K562 (cell line): ENCODE measurements around the gene ARFGEF2. TPM values are rescaled to one million over a fixed set of nuclear protein-coding genes. Genes with fewer than 3 reads are reported as not detected.

Experiments used
- ATAC-seq: fragments of 200-7000 bp; cut with Tn5 transposase; 3 replicates; pipeline ENCODE4 v1.9.1; 2020; ENCODE audit warnings: moderate library complexity
- BruUV-seq: library from RNA; stranded (reverse); fragments of 400-500 nt; replicated peaks from 2 replicates; lab custom pipeline; 2021; lab: Mats Ljungman, UMichigan
- CTCF ChIA-PET: fragments of 300-600 bp; formaldehyde crosslinking; extraction: SDS; loops from one replicate; lab custom pipeline; 2021; ENCODE audit warnings: low intra/inter-chr PET ratio; lab: Yijun Ruan, JAX
- POLR2A ChIA-PET: fragments of 300-600, 350-650 bp; sonication (Branson Sonifier 250); formaldehyde crosslinking; extraction: SDS; loops from one replicate; lab custom pipeline; 2021; ENCODE audit warnings: antibody characterized with exemption, inconsistent platforms; lab: Yijun Ruan, JAX
- DNase-seq, 4 experiments: peaks; one replicate each; pipeline versions ENCODE4 v3.0.0 to v3.0.0-alpha.2; 2011 to 2018; ENCODE audit warnings: low spot score in 3 of 4, mixed read lengths in 3 of 4; ENCODE audit errors: extremely low read depth in 1 of 4
- FAIRE-seq: peaks from 2 replicates; lab custom pipeline; 2011; peaks lifted over from hg19 to GRCh38; lab: Jason Lieb, UNC
- H2AFZ ChIP-seq: 2 replicates; pipeline ENCODE4 v1.6.0; 2011; ENCODE audit warnings: low read depth, low read length, control low read depth, inconsistent platforms
- H3K27ac ChIP-seq: fragments of 200-600 bp; 3 replicates; pipeline ENCODE4 v1.8.0; 2011; ENCODE audit warnings: low read depth, mild to moderate bottlenecking, control low read depth, inconsistent platforms, low read length, moderate library complexity, mixed read lengths; ENCODE audit errors: extremely low read depth
- H3K27me3 ChIP-seq, 2 experiments: fragments of 300-600 bp in 1 of 2; 2 replicates in 1 of 2; 3 replicates in 1 of 2; pipeline versions ENCODE4 v1.6.0 to v1.8.0; 2011; ENCODE audit warnings: inconsistent platforms in 2 of 2, low read length in 2 of 2, mild to moderate bottlenecking in 1 of 2, mixed read lengths in 1 of 2, moderate library complexity in 1 of 2; ENCODE audit not compliant: control insufficient read depth in 2 of 2, insufficient read depth in 2 of 2
- H3K36me3 ChIP-seq: fragments of 300-600 bp; 3 replicates; pipeline ENCODE4 v1.8.0; 2011; ENCODE audit warnings: mild to moderate bottlenecking, low read length, inconsistent platforms; ENCODE audit not compliant: control insufficient read depth, insufficient read depth
- H3K4me1 ChIP-seq, 2 experiments: fragments of 200-600 bp in 1 of 2; replicated peaks in 1 of 2; 2 replicates in 1 of 2; 3 replicates in 1 of 2; pipeline versions ENCODE4 v1.5.1 to v1.8.0; 2011; ENCODE audit warnings: inconsistent platforms in 2 of 2, low read length in 2 of 2, mild to moderate bottlenecking in 1 of 2, mixed read lengths in 1 of 2, moderate library complexity in 1 of 2; ENCODE audit not compliant: control insufficient read depth in 2 of 2, insufficient read depth in 2 of 2
- H3K4me2 ChIP-seq: 2 replicates; pipeline ENCODE4 v1.6.1; 2011; ENCODE audit warnings: low read length, control low read depth, inconsistent platforms, mixed read lengths; ENCODE audit not compliant: insufficient read depth
- H3K4me3 ChIP-seq: fragments of 200-600 bp; sonication (generic), shearing (Covaris generic); 2 replicates; pipeline ENCODE4 v1.5.1; 2016; ENCODE audit warnings: control low read depth, inconsistent platforms
- H3K79me2 ChIP-seq: fragments of 200-600 bp; 3 replicates; pipeline ENCODE4 v1.8.0; 2011; ENCODE audit warnings: low read length, inconsistent platforms; ENCODE audit not compliant: control insufficient read depth, insufficient read depth
- H3K9ac ChIP-seq, 2 experiments: 2 replicates each; pipeline versions ENCODE4 v1.6.0 to v1.6.1; 2011; ENCODE audit warnings: low read depth in 2 of 2, low read length in 2 of 2, control low read depth in 1 of 2, inconsistent platforms in 1 of 2, mild to moderate bottlenecking in 1 of 2, mixed read lengths in 1 of 2; ENCODE audit not compliant: insufficient read depth in 1 of 2
- H3K9me1 ChIP-seq: one replicate; pipeline ENCODE4 v1.6.0; 2011; ENCODE audit warnings: inconsistent platforms, mild to moderate bottlenecking, low read length, moderate library complexity; ENCODE audit not compliant: control insufficient read depth, insufficient read depth
- H3K9me3 ChIP-seq: replicated peaks from 2 replicates; pipeline ENCODE4 v1.5.1; 2011; ENCODE audit warnings: low read depth, low read length, inconsistent platforms; ENCODE audit not compliant: control insufficient read depth, insufficient read depth
- H4K20me1 ChIP-seq: replicated peaks from 2 replicates; pipeline ENCODE4 v1.6.1; 2011; ENCODE audit warnings: low read length, inconsistent platforms, mixed read lengths; ENCODE audit not compliant: control insufficient read depth, insufficient read depth
- BHLHE40 ChIP-seq: IDR thresholded peaks from 2 replicates; pipeline ENCODE4 v1.6.1; 2011; ENCODE audit warnings: low read length, improper control_type of control experiment
- CBFA2T3 ChIP-seq: fragments of 450-650 bp; IDR thresholded peaks from 2 replicates; pipeline ENCODE4 v1.6.1; 2017
- CC2D1A ChIP-seq: fragments of 450-650 bp; IDR thresholded peaks from 2 replicates; pipeline ENCODE4 v1.6.1; 2017; ENCODE audit warnings: mild to moderate bottlenecking
- CEBPB ChIP-seq: fragments of 450-650 bp; IDR thresholded peaks from 2 replicates; pipeline ENCODE4 v1.6.1; 2016; ENCODE audit warnings: missing genetic modification characterization, missing compliant biosample characterization
- CHCHD3 ChIP-seq: fragments of 250-450 bp; sonication (Bioruptor Pico); IDR thresholded peaks from 2 replicates; pipeline ENCODE4 v2.1.2; 2022; ENCODE audit warnings: mild to moderate bottlenecking
- CREB1 ChIP-seq, 2 experiments: sonication (generic) in 1 of 2; formaldehyde crosslinking in 1 of 2; IDR thresholded peaks; 2 replicates each; pipeline versions ENCODE4 v1.6.1 to v1.8.0; 2012 to 2022; ENCODE audit warnings: inconsistent platforms in 1 of 2, mild to moderate bottlenecking in 1 of 2, missing genetic modification reagents in 1 of 2, moderate library complexity in 1 of 2
- CREM ChIP-seq: IDR thresholded peaks from 2 replicates; pipeline ENCODE4 v1.6.1; 2014; ENCODE audit warnings: antibody characterized with exemption, low read depth
- DACH1 ChIP-seq: fragments of 450-650 bp; IDR thresholded peaks from 2 replicates; pipeline ENCODE4 v1.6.1; 2018; ENCODE audit not compliant: partially characterized antibody
- FOSL1 ChIP-seq: fragments of 200-800 bp; sonication (Bioruptor generic); conservative IDR thresholded peaks from 2 replicates; pipeline ENCODE4 v1.6.1; 2016; ENCODE audit warnings: missing genetic modification characterization, missing compliant biosample characterization
- KLF1 ChIP-seq: fragments of 450-650 bp; IDR thresholded peaks from 2 replicates; pipeline ENCODE4 v1.6.1; 2016; ENCODE audit warnings: missing genetic modification characterization, missing compliant biosample characterization
- ZNF444 ChIP-seq: fragments of 250-450 bp; sonication (Bioruptor Pico); IDR thresholded peaks from 2 replicates; pipeline ENCODE4 v1.4.0; 2020; ENCODE audit warnings: mild to moderate bottlenecking, moderate library complexity
- ZNF780A ChIP-seq: fragments of 250-450 bp; sonication (Bioruptor Pico); IDR thresholded peaks from 2 replicates; pipeline ENCODE4 v1.5.0; 2021; ENCODE audit warnings: mild to moderate bottlenecking
- WGBS: fragments of 100-300 bp; shearing (Covaris generic); methylation state at CpG from one replicate; pipeline ENCODE4 v1.1.6; 2016; ENCODE audit warnings: low coverage, mixed read lengths; ENCODE audit not compliant: insufficient coverage; ENCODE audit errors: missing lambda C conversion rate; 5-methylcytosine and 5-hydroxymethylcytosine counted together
- in situ Hi-C: fragments of 300-500 bp; cut with MboI; formaldehyde crosslinking; loops from 4 replicates; pipeline ENCODE4 v1.15.0; 2018; ENCODE audit warnings: inconsistent platforms, mixed read lengths
- intact Hi-C: fragments of 100-400 bp; cut with micrococcal nuclease; formaldehyde crosslinking; loops from 2 replicates; pipeline ENCODE4 v1.14.2; 2022
- polyA plus RNA-seq, 8 experiments: library from polyadenylated mRNA; depleted of rRNA in 4 of 8; stranded (reverse) in 5 of 8; unstranded in 3 of 8; fragments of >200 nt; fragmentation: Nextera tagmentation in 2 of 8; fragmentation: Illumina TruSeq in 1 of 8; extraction: Ambion mirVana in 2 of 8; extraction: Trizol in 1 of 8; gene quantifications; 2 replicates each; pipeline versions ENCODE4 v1.2.1 to v1.2.3, GENCODE V29; 2011 to 2014; ENCODE audit warnings: inconsistent platforms in 1 of 8, missing spikeins in 1 of 8
- total RNA-seq, 7 experiments: library from RNA; depleted of rRNA in 6 of 7; stranded (reverse); fragments of >200 nt in 6 of 7; fragmentation: Illumina TruSeq in 2 of 7; extraction: Trizol in 2 of 7; gene quantifications; 2 replicates each; pipeline versions ENCODE4 v1.2.1 to v1.2.3, GENCODE V29; 2011 to 2021; ENCODE audit warnings: low replicate concordance in 1 of 7
- TF ChIP-seq, protein P1 (sequence below): fragments of 250-450 bp; sonication (Bioruptor Pico); IDR thresholded peaks from 2 replicates; pipeline ENCODE4 v1.8.0; 2021; ENCODE audit warnings: mild to moderate bottlenecking, moderate library complexity
- TF ChIP-seq, protein P2 (sequence below): sonication (generic); formaldehyde crosslinking; IDR thresholded peaks from 2 replicates; pipeline ENCODE4 v1.9.0; 2022; ENCODE audit warnings: mild to moderate bottlenecking, missing genetic modification reagents
- TF ChIP-seq, protein P3 (sequence below): fragments of 450-650 bp; formaldehyde crosslinking; IDR thresholded peaks from 2 replicates; pipeline ENCODE4 v1.4.0; 2020; ENCODE audit warnings: mild to moderate bottlenecking, mixed read lengths
- TF ChIP-seq, protein P4 (sequence below): fragments of 450-650 bp; IDR thresholded peaks from 2 replicates; pipeline ENCODE4 v1.6.1; 2014; ENCODE audit warnings: low read depth, mild to moderate bottlenecking, moderate library complexity, borderline replicate concordance
- TF ChIP-seq, protein P5 (sequence below), 2 experiments: fragments of 450-650 bp; conservative IDR thresholded peaks; 2 replicates each; pipeline ENCODE4 v1.6.1; 2017; ENCODE audit warnings: mild to moderate bottlenecking in 2 of 2, moderate library complexity in 2 of 2

The ARFGEF2 gene
- total and polyA plus RNA-seq, 9 of the 15 experiments (the other 6 are each of a cell fraction or from before 2014, with no cell fraction given): 4.2 to 18.8 (median 13.7) TPM

DNA sequence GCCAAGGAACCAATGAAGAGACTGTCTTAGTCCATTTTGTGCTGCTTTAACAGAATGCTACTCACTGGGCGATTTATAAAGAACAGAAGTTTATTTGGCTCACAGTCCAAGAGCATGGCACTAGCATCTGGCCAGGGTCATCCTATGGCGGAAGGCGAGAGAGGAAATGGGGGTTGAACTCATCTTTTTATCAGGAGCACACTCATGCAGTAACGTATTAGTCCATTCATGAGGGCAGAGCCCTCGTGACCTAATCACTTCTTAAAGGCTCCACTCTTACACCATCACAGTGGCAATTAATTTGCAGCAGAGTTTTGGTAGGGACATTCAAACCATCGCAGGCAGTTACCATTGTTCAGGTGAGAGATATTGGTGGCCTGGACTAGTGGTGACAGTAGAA is 8.5 kb downstream of the ARFGEF2 start:
- peak in 1 of 4 experiments; percentile 46 for DNase-seq
- FAIRE-seq: peak; percentile 61
- Histone ChIP-seq H2AFZ (no peak overlapping the region), H3K4me1 (peaks cover 22 to 31% of the 10 kb centered on the region in 2 experiments), H3K4me2 (peak overlapping the region; percentile 33; the same call in 1 of the 2 replicates), H4K20me1 (peaks cover 14% of the 10 kb centered on the region), H3K9me1 (no peaks in the 10 kb centered on the region), H3K27ac (no peak overlapping the region), H3K79me2 (peaks cover 80% of the 10 kb centered on the region), H3K27me3 (no peaks in the 10 kb centered on the region), H3K9me3 (no peaks in the 10 kb centered on the region), H3K4me3 (no peak overlapping the region), H3K36me3 (peaks cover 3% of the 10 kb centered on the region; the same call in 2 of the 3 replicates), H3K9ac (0 out of 4 replicates have a peak overlapping the region, but pooled peaks of 1 of the 2 experiments have one; percentile 0)
- intact Hi-C loops: no loop called here
- ATAC-seq: peak; percentile 59
- POLR2A ChIA-PET: interaction anchor here (1.2 kb wide), 1 partner anchor 8 kb away, joined by 4 read pairs; no protein-coding TSS in a partner anchor
- 16% methylated on average over 6 of the region's 6 CpGs for WGBS
- CTCF ChIA-PET: no interaction called here
- BruUV-seq: no TSS peak
- in situ Hi-C loops: no loop called here
- TF ChIP-seq DACH1 (peak; percentile 33), ZNF444 (CRISPR knock-in tag) (no peak), KLF1 (tag) (no peak), CC2D1A (no peak), BHLHE40 (peak; percentile 53; the same call in 1 of the 2 replicates), FOSL1 (tag) (peak; percentile 52), CREB1 (IDR thresholded peaks at IDR 0.05) (no peak), CREB1 (CRISPR knock-in tag; IDR thresholded peaks at IDR 0.05) (0 out of 2 replicates have a peak, but pooled peaks have one; percentile 18), CBFA2T3 (peak; percentile 47), CHCHD3 (CRISPR knock-in tag) (no peak), CEBPB (peak; percentile 36; the same call in 1 of the 2 replicates), ZNF780A (CRISPR knock-in tag) (no peak), CREM (0 out of 2 replicates have a peak, but pooled peaks have one; percentile 24)
- TF ChIP-seq, protein P1, sequence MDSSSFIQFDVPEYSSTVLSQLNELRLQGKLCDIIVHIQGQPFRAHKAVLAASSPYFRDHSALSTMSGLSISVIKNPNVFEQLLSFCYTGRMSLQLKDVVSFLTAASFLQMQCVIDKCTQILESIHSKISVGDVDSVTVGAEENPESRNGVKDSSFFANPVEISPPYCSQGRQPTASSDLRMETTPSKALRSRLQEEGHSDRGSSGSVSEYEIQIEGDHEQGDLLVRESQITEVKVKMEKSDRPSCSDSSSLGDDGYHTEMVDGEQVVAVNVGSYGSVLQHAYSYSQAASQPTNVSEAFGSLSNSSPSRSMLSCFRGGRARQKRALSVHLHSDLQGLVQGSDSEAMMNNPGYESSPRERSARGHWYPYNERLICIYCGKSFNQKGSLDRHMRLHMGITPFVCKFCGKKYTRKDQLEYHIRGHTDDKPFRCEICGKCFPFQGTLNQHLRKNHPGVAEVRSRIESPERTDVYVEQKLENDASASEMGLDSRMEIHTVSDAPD (CRISPR knock-in tag): no peak
- TF ChIP-seq, protein P2, sequence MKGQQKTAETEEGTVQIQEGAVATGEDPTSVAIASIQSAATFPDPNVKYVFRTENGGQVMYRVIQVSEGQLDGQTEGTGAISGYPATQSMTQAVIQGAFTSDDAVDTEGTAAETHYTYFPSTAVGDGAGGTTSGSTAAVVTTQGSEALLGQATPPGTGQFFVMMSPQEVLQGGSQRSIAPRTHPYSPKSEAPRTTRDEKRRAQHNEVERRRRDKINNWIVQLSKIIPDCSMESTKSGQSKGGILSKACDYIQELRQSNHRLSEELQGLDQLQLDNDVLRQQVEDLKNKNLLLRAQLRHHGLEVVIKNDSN (CRISPR knock-in tag): peak; percentile 63
- TF ChIP-seq, protein P3, sequence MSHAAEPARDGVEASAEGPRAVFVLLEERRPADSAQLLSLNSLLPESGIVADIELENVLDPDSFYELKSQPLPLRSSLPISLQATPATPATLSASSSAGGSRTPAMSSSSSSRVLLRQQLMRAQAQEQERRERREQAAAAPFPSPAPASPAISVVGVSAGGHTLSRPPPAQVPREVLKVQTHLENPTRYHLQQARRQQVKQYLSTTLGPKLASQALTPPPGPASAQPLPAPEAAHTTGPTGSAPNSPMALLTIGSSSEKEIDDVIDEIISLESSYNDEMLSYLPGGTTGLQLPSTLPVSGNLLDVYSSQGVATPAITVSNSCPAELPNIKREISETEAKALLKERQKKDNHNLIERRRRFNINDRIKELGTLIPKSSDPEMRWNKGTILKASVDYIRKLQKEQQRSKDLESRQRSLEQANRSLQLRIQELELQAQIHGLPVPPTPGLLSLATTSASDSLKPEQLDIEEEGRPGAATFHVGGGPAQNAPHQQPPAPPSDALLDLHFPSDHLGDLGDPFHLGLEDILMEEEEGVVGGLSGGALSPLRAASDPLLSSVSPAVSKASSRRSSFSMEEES (CRISPR knock-in tag): peak; percentile 45
- TF ChIP-seq, protein P4, sequence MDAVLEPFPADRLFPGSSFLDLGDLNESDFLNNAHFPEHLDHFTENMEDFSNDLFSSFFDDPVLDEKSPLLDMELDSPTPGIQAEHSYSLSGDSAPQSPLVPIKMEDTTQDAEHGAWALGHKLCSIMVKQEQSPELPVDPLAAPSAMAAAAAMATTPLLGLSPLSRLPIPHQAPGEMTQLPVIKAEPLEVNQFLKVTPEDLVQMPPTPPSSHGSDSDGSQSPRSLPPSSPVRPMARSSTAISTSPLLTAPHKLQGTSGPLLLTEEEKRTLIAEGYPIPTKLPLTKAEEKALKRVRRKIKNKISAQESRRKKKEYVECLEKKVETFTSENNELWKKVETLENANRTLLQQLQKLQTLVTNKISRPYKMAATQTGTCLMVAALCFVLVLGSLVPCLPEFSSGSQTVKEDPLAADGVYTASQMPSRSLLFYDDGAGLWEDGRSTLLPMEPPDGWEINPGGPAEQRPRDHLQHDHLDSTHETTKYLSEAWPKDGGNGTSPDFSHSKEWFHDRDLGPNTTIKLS: no peak
- TF ChIP-seq, protein P5, sequence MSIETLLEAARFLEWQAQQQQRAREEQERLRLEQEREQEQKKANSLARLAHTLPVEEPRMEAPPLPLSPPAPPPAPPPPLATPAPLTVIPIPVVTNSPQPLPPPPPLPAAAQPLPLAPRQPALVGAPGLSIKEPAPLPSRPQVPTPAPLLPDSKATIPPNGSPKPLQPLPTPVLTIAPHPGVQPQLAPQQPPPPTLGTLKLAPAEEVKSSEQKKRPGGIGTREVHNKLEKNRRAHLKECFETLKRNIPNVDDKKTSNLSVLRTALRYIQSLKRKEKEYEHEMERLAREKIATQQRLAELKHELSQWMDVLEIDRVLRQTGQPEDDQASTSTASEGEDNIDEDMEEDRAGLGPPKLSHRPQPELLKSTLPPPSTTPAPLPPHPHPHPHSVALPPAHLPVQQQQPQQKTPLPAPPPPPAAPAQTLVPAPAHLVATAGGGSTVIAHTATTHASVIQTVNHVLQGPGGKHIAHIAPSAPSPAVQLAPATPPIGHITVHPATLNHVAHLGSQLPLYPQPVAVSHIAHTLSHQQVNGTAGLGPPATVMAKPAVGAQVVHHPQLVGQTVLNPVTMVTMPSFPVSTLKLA (conservative IDR thresholded peaks at IDR 0.05): no peak
